ENCODE data around the gene TPO. TPM values are rescaled to one million over a fixed set of nuclear protein-coding genes. Genes with fewer than 3 reads are reported as not detected.

Gene TPO
- total RNA-seq, 1 experiment from 2014 or later = not detected

GRCh38 chr2:1586923-1587840, 173.9 kb downstream of the TPO start:
- Histone ChIP-seq H3K27me3 (ENCODE audit: control insufficient read depth, insufficient read depth, low read length) (no peaks in the 10 kb centered on the region), H3K4me1 (ENCODE audit: control insufficient read depth, insufficient read depth, low read length) (peaks cover 21% of the 10 kb centered on the region), H3K27ac (ENCODE audit: low read length) (peak overlapping the region; percentile 94), H3K36me3 (ENCODE audit: control insufficient read depth, insufficient read depth, low read length) (no peaks in the 10 kb centered on the region), H3K9me3 (ENCODE audit: control insufficient read depth, insufficient read depth, low read depth, low read length) (no peaks in the 10 kb centered on the region), H3K4me3 (ENCODE audit: low read depth in 2 of 2, low read length in 2 of 2) (no peak overlapping the region)
- intact Hi-C loops (cut with micrococcal nuclease; ENCODE audit: unreplicated experiment) = no loop called here
- BruUV-seq (replicated peaks) = no TSS peak
- ChIA-PET CTCF (no interaction called here), POLR2A (interaction anchor here (0.6 kb wide), 1 partner anchor 95 kb away, joined by 3 read pairs; no protein-coding TSS in a partner anchor)
- in situ Hi-C loops (cut with HindIII; ENCODE audit: low pct_unique_long_range_greater_than_20kb, low sequenced_read_pairs) = no loop called here
- DNase-seq (ENCODE audit: low read depth, low spot score) (no peak), ATAC-seq (peak; percentile 13; the same call in 1 of the 2 replicates)
- TF ChIP-seq TCF7L2 (IDR thresholded peaks at IDR 0.05; ENCODE audit: low read depth, low read length) (no peak), POLR2AphosphoS5 (IDR thresholded peaks at IDR 0.05; ENCODE audit: low read depth, low read length) (no peak), SIN3A (IDR thresholded peaks at IDR 0.05; ENCODE audit: borderline replicate concordance, insufficient read depth, low read depth, low read length) (no peak), REST (IDR thresholded peaks at IDR 0.05; ENCODE audit: insufficient read depth in 1 of 2, low read depth in 2 of 2, low read length in 1 of 2) (no peak), CTCF (IDR thresholded peaks at IDR 0.05) (no peak)

GRCh38 chr2:1588051-1588977, 175.1 kb downstream of the TPO start:
- intact Hi-C loops (cut with micrococcal nuclease; ENCODE audit: unreplicated experiment) (no loop called here), in situ Hi-C loops (cut with HindIII; ENCODE audit: low pct_unique_long_range_greater_than_20kb, low sequenced_read_pairs) (no loop called here)
- Histone ChIP-seq H3K36me3 (ENCODE audit: control insufficient read depth, insufficient read depth, low read length) (no peaks in the 10 kb centered on the region), H3K27me3 (ENCODE audit: control insufficient read depth, insufficient read depth, low read length) (no peaks in the 10 kb centered on the region), H3K9me3 (ENCODE audit: control insufficient read depth, insufficient read depth, low read depth, low read length) (no peaks in the 10 kb centered on the region), H3K4me3 (ENCODE audit: low read depth in 2 of 2, low read length in 2 of 2) (no peak overlapping the region), H3K27ac (ENCODE audit: low read length) (peak overlapping the region; percentile 94), H3K4me1 (ENCODE audit: control insufficient read depth, insufficient read depth, low read length) (peaks cover 33% of the 10 kb centered on the region)
- no peak for DNase-seq (ENCODE audit: low read depth, low spot score)
- no peak for TF ChIP-seq TCF7L2 (IDR thresholded peaks at IDR 0.05; ENCODE audit: low read depth, low read length)
- TF ChIP-seq REST (IDR thresholded peaks at IDR 0.05; ENCODE audit: insufficient read depth in 1 of 2, low read depth in 2 of 2, low read length in 1 of 2) = no peak
- no peak for TF ChIP-seq CTCF (IDR thresholded peaks at IDR 0.05)
- TF ChIP-seq POLR2AphosphoS5 (IDR thresholded peaks at IDR 0.05; ENCODE audit: low read depth, low read length) = no peak
- no peak for TF ChIP-seq SIN3A (IDR thresholded peaks at IDR 0.05; ENCODE audit: borderline replicate concordance, insufficient read depth, low read depth, low read length)
- BruUV-seq (replicated peaks) = no TSS peak
- POLR2A ChIA-PET = no interaction called here
- CTCF ChIA-PET = interaction anchor here (0.6 kb wide), 1 partner anchor 1270 kb away, joined by 4 read pairs; no protein-coding TSS in a partner anchor
- ATAC-seq = no peak

All from Panc1 (cell line).